ENCODE data around the gene ADAM30. TPM values are rescaled to one million over a fixed set of nuclear protein-coding genes. Genes with fewer than 3 reads are reported as not detected.

Gene ADAM30
- total RNA-seq, 4 donors from 2014 or later: not detected

GRCh38 chr1:119906927-119907652, 10.8 kb upstream of the ADAM30 start:
- Histone ChIP-seq H3K4me1 (no peaks in the 10 kb centered on the region), H3K27me3 (no peaks in the 10 kb centered on the region), H3K4me3 (no peak overlapping the region), H3K27ac (no peak overlapping the region), H3K9me3 (no peaks in the 10 kb centered on the region), H3K36me3 (no peaks in the 10 kb centered on the region)
- TF ChIP-seq CTCF (IDR thresholded peaks at IDR 0.05 in 4 of 5, conservative IDR thresholded peaks at IDR 0.05 in 1 of 5): no peak
- TF ChIP-seq POLR2A (IDR thresholded peaks at IDR 0.05): no peak
- DNase-seq (no peak), ATAC-seq (no peak)
- in situ Hi-C loops (cut with MboI; ENCODE audit: low sequenced_read_pairs in 4 of 4): no loop called here
- intact Hi-C loops (cut with DNase I; ENCODE audit: low total_unique reads): no loop called here

- in situ Hi-C loops (cut with MboI; ENCODE audit: low sequenced_read_pairs in 4 of 4): no loop called here
- Histone ChIP-seq H3K4me3 (no peak overlapping the region), H3K4me1 (no peaks in the 10 kb centered on the region), H3K27me3 (no peaks in the 10 kb centered on the region), H3K27ac (no peak overlapping the region), H3K9me3 (no peaks in the 10 kb centered on the region), H3K36me3 (no peaks in the 10 kb centered on the region)
- ATAC-seq (no peak), DNase-seq (no peak)
- intact Hi-C loops (cut with DNase I; ENCODE audit: low total_unique reads): no loop called here
- TF ChIP-seq CTCF (IDR thresholded peaks at IDR 0.05 in 4 of 5, conservative IDR thresholded peaks at IDR 0.05 in 1 of 5) (no peak), POLR2A (IDR thresholded peaks at IDR 0.05) (no peak)
These were observed 7.1 kb upstream of the ADAM30 start for GRCh38 chr1:119903443-119903835.

- no peaks in the 10 kb centered on the region for H3K36me3 ChIP-seq
- intact Hi-C loops (cut with DNase I; ENCODE audit: low total_unique reads) (no loop called here), in situ Hi-C loops (cut with MboI; ENCODE audit: low sequenced_read_pairs in 4 of 4) (no loop called here)
- H3K27me3 ChIP-seq: no peaks in the 10 kb centered on the region
- no peak overlapping the region for H3K4me3 ChIP-seq
- no peaks in the 10 kb centered on the region for H3K9me3 ChIP-seq
- no peaks in the 10 kb centered on the region for H3K4me1 ChIP-seq
- TF ChIP-seq POLR2A (IDR thresholded peaks at IDR 0.05) (no peak), CTCF (IDR thresholded peaks at IDR 0.05 in 4 of 5, conservative IDR thresholded peaks at IDR 0.05 in 1 of 5) (no peak)
- no peak overlapping the region for H3K27ac ChIP-seq
- DNase-seq (no peak), ATAC-seq (no peak)
These were observed 6.6 kb upstream of the ADAM30 start for GRCh38 chr1:119902775-119903442.

DNA sequence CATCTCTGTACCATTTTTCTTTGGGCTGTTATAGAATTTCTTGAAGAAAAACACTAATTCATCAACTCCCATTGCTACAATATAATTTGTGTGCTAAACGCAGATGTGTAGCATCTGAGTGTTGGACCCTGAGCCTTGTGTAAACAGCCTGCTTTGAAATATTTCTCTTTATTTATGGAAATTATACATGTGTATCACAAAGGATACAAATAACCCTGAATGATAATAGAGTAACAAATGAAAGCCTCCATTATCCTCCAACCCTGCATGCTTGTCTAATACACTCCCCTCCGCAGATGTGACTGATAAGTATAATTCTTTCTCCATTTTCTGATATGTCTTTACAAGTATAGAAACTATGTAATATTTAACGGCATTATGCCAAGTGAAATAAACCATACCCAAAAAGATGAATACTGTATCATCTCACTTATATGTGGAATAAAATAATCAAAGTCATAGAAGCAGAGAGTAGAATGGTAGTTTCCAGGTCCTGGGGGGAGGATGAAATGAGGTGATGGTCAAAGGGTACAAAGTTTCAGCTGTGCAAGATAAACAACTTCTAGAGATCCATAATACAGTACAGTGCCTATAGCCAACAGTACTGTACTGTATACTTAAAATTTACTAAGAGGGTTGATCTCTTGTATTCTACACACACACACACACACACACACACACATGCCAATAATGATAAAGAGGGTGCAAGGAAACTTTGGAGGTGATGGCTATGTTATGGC, 2.8 kb upstream of the ADAM30 start:
- DNase-seq (no peak), ATAC-seq (no peak)
- TF ChIP-seq POLR2A (IDR thresholded peaks at IDR 0.05): no peak
- no peak for TF ChIP-seq CTCF (IDR thresholded peaks at IDR 0.05 in 4 of 5, conservative IDR thresholded peaks at IDR 0.05 in 1 of 5)
- intact Hi-C loops (cut with DNase I; ENCODE audit: low total_unique reads): no loop called here
- Histone ChIP-seq H3K4me1 (no peaks in the 10 kb centered on the region), H3K36me3 (no peaks in the 10 kb centered on the region), H3K27ac (no peak overlapping the region), H3K27me3 (no peaks in the 10 kb centered on the region), H3K4me3 (no peak overlapping the region), H3K9me3 (no peaks in the 10 kb centered on the region)
- in situ Hi-C loops (cut with MboI; ENCODE audit: low sequenced_read_pairs in 4 of 4): no loop called here
